Raji (cell line): ENCODE measurements around the gene GGT6.

Source experiments
- POLR2A ChIP-seq: IDR thresholded peaks from 2 replicates; pipeline ENCODE4 v1.6.1; 2011; ENCODE audit warnings: low read depth, low read length, control low read depth; ENCODE audit not compliant: insufficient read depth

GGT6 gene

DNA sequence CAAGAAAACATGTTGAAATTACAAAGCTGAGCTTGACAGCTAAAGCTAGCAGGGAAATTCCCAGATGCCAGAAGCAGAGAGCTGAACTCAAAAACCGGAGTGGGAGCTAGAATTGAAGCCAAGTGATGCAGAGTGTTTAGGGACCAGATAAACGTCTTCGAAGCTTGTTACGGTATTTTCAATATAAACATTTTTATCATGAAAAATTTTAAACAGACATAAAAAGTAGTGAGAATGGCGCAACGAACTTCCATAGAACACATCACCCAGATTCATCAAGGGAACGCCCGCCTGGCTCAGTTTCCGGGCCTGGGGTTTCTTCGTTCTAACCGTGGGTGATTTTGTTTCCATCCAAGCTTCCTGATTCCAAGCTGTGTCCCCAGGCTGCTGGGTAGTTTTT lies 43.6 kb downstream of the GGT6 start:
- no peak for TF ChIP-seq POLR2A

DNA sequence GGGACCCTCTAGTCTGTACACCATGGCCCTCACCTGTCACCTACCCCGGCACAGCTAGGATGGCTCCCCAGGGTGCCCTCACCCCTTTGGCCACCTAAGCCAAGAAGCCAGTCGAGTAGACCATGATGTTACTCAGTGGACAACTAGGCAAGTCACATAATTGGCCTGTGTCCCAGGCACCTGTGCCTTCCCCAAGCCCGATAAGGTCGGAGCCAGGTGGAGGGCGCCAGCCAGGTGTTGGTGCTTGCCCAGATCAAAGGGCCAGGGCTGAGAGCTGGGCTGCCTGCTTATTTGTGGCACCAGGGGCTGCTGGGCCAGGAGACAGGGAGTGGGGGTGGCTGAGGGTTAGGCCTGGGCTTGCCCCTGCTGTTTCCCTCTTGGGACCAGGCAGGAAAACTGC lies 44.9 kb downstream of the GGT6 start:
- no peak for TF ChIP-seq POLR2A

DNA sequence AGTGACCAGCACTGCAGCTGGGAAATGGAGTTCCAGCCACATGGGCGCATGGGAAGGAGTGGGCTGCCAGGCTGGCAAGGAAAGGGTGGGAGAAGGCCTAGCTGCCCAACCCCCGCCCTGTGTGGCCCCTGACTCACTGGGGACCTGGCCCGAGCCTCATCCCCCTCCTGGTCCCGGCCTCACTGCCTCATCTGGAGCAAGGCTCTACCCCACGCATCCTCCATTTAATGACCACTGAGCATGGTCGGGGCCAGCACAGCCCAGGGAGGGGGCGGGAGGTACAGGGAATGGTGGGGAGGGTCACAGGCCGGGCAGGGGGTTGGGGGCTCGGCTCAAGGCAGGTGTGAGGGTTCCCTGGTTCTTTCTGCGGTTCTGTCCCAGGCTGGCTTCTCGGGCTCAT lies 45.6 kb downstream of the GGT6 start:
- no peak for TF ChIP-seq POLR2A

DNA sequence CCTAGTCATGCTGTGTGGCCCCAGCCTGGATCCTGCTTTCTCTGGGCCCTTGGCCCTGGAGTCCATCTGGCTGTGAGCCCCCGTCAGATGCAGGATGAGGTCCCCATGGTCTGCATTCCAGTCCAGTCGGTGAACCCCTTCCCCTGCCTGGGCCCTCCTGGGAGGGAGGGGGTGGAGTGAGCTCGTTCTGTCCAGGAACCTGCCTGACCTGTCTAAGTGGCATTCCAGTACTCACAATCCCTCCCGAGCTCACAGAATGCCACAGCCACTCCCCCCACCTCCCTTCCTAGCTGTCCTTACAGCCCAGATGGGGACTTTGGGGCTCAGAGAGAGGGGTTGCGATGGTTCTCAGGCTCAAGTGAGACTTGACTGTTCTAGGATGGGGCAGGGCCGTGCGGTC lies 46.2 kb downstream of the GGT6 start:
- TF ChIP-seq POLR2A, result no peak

DNA sequence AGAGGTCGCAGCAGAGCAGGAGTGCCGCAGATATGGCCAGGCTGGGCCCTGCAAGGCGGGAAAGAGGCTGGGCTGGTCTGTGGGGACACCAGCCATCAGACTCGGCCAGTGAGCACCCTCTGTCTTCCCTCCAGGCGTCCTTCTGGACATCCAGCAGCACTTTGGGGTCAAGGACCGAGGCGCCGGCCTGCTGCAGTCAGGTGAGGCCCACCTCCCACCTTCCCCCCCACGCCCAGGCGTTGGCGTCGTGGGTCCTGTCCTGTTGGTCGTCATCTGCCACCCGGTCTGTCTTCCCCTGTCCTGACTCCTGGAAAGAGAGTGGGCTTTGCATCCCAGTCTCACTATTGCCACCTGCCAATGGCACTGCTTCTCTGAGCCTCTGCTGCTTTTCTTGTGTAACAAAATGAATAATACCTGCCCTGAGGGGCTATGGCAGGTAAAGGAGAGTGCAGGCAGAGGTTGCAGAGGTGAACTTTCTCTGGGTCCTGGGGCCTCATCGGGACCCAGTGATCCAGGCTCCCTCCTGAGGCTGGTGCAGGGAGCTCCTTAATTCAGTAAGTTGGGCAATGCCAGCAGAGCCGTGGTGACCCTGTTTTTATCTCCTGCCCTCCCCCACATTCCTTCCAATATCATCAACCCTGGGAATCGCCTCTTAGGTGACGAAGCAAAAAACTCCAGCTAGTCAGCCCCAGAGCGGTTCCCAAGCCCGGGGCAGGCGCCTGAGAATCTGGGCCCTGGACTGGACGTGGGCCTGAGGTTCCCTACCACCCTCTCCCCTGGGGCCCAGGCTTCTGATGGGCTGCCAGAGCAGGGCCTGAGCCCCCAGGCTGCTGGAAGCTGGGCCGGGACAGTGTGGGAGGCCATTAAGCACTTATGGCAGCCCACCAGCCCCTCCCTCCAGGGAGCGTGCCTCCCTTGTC lies 47.0 kb downstream of the GGT6 start:
- TF ChIP-seq POLR2A, result no peak

DNA sequence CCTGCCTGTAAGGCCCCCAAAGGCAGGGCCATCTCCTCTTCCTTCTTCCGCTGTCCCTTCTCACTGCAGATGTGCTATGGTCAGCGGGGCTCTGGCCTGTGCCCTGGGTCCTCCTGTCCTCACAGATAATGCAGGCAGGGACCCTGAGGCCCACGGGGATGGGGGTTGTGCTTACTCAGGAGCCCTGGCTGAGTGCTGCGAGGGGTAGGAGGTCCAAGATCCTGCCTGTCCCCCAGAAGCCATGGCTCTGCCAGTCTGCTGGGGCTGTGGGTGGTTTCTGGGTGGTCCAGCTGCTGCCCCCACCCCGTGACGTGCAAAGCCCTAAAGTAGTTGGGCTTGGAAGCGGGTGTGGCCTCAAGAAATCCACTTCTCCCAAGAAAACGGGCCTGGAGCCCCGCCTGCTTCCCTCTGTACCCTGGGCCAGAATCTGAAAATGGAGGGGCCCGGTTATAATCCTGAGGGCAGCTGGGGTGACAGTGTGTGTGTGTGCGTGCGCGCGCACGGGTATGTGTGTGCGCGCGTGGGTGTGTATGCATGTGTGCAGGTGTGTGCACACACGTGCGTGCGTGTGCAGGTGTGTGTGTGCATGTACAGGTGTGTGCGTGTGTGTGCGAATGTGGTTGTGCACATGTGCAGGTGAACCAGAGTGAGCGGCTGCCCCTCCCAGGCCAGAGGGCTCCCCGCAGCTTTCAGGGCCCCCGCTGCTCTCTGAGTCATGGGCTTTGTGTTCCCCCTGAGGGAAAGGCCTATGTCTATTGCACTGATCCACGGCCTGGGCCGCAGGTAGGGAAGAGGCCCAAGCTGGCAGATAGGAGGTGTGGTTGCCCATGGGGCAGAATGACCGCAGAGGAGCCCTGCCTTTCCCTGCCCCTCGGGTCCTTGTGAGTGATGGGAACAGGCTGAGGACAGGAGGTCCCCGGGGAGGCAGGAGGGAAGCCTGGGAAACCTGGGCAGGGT lies 47.9 kb downstream of the GGT6 start:
- no peak for TF ChIP-seq POLR2A

DNA sequence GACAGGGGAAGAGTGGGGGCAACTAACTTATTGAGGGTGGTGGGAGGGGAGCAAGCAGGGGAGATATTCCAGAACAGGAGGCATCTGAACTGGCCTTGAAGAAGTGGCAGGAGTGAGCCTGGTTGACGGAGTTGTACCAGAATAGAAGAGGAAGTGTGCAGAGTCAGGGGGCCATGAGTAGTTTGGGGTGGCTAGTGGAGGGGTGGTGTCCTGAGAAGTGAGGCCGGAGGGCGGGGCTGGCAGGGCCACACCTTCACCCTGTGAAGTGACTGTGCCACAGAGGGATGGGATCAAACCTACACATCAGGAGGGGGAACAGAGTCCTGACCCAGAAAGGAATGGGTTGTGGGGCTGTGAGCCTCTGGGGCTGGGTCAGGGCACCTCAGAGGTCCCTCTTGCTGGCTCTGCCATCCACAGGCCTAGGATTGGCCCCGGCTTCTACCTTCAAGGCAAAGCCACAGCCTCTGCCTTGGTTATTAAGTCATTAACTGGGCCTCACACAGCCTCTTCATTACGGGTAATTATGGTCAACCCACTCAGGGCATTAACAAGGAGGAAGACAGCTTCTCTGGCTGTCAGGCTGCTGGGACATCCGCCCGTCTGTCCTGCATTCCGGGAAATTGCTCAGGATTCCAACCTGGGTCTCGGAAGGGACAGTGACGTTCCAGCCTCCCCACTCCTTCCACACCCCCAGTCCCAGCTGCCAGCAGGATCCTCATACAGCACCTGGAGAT lies 49.0 kb downstream of the GGT6 start:
- TF ChIP-seq POLR2A, result no peak

DNA sequence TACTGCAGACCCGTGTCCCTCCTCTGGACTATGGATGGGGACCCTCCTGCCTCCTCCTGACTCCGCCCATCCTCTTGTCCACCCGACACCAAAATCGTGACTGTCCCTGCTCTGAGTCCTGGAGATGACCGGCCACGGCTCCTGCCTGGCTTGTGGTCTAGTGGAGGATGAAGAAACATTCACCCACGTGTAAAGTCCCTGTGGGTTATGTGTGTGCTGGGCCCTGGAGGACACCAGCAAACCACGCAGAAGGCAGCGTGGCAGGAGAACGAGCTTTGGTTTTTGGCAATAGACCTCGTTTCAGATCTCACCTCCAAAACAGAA lies 49.8 kb downstream of the GGT6 start:
- TF ChIP-seq POLR2A, result no peak

DNA sequence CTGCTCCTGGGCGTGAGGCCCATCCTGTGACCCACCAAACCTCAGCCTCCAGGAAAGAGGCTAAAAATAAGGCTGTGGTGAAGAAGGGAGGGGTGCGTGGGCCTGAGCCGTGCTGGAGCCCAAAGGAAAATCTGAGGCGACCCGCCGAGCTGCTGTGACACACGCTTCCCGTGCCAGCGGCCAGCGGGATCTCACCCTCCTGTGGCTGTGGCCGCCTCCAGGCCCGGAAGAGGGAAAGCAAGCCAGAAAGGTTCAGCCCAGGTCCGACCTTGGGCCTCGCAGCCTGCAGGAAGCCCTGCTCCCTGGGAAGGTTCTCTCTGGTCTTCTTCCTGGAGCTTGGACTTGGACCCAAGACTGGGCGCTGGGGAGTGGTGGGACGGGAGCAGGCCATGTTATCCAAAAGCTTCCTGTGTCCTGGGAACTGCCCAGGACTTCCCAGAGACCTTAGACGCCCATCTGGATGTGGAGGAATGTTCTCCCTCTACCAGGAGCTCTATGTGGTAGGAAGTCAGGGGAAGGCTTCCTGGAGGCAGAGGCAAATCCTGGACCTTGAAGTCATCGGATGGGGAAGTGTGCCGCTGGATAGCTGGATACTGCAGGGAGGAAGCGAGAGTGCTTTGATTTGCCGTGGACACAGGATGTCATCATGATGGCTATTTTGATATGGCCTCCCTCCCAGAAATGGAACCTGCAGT lies 50.3 kb downstream of the GGT6 start:
- no peak for TF ChIP-seq POLR2A

DNA sequence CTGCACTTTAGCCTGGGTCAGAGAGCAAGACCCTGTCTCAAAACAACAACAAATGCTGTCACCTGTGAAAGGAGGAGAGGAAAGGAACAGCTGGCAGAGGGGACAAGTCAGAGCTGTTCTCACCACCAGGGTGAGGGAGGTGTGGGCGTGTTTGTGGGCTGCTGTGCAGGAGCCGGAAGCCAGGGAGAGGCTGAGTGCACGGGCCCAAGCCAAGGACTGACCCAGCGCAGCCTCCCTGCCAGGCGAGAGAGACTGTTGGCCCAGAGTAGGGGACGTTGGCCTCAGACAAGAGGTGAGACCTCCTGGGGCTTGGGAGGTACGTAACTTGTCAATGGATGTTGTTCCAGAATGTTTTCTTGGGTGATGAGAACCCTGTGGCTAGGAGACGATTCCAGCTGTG lies 51.0 kb downstream of the GGT6 start:
- TF ChIP-seq POLR2A, result no peak

DNA sequence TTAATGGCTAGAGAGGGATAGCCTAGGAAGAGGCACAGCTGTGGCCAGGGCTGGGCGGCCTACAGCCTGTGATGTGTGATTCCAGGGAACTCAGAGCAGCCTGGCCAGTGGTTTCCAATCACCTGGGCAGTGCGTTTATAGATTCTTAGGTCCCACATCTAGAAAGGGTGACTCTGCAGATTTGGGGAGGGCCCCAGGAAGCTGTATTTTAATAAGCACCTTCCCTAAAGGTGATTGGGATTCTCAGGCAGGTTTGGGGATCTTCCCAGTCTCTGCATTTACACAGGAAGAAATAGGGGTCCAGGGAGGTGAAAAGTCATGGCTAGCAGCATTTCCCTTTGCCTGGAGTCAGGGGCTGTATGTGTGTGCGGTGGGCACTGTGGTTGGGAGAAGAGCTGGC lies 52.2 kb downstream of the GGT6 start:
- no peak for TF ChIP-seq POLR2A

DNA sequence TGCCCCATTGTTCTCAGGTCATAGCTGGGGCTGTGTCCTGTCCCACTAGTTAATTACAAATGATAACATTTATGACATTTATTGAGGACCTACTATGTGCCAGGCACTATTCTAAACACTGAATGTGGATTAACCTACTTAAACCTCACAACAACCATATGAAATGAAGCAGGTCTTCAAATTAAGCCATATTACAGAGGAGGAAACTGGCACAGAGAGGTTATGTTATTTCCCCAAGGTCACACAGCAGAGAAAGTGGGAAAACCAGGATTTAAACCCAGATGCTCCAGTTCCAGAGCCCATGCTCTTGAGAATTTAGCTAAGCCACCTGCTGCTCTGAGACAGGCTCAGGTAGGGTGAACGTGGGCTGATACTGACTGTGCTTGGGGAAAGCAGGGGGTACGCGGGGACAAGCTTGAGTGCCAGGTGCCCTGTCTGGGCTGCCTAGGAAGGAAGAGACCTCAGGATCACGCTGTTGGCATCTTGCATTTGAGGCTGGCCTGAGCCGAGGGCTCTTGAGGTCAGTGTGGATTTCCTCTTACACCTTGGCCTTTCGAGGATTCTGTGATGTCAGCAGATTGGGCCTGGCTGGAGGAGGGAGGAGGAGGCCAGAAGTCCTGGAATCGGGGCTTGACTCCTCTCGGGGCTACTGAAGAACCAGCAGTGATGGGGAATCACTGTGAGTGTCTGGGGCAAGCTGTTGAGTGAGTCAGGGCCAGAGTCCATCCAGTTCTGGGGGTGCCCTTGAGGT lies 52.8 kb downstream of the GGT6 start:
- TF ChIP-seq POLR2A, result no peak
